RWPE2 (cell line): ENCODE measurements around the gene CSNK1A1.

Experiments used
- ATAC-seq: fragments of 200-7000 bp; cut with Tn5 transposase; 3 replicates; pipeline ENCODE4 v1.9.1; 2021; ENCODE audit warnings: low read depth
- DNase-seq: peaks from one replicate; pipeline ENCODE4 v3.0.0-alpha.2; 2020; ENCODE audit warnings: low spot score
- H3K27ac ChIP-seq: fragments of 450-650 bp; 2 replicates; pipeline ENCODE4 v1.5.1; 2017; ENCODE audit warnings: mild to moderate bottlenecking; ENCODE audit not compliant: poor library complexity, severe bottlenecking
- H3K27me3 ChIP-seq: fragments of 250-450 bp; sonication (Bioruptor Pico); 2 replicates; pipeline ENCODE4 v1.5.1; 2021; ENCODE audit warnings: mild to moderate bottlenecking, moderate library complexity; ENCODE audit not compliant: insufficient read depth, poor library complexity, severe bottlenecking
- H3K36me3 ChIP-seq: fragments of 250-450 bp; sonication (Bioruptor Pico); 2 replicates; pipeline ENCODE4 v1.5.1; 2020; ENCODE audit warnings: low read depth, mild to moderate bottlenecking, moderate library complexity
- H3K4me1 ChIP-seq: fragments of 250-450 bp; sonication (Bioruptor Pico); 2 replicates; pipeline ENCODE4 v1.5.1; 2021; ENCODE audit warnings: mild to moderate bottlenecking, moderate library complexity; ENCODE audit not compliant: insufficient read depth, poor library complexity, severe bottlenecking
- H3K4me3 ChIP-seq: fragments of 250-450 bp; sonication (Bioruptor Pico); 2 replicates; pipeline ENCODE4 v1.5.1; 2021; ENCODE audit warnings: mild to moderate bottlenecking, moderate library complexity; ENCODE audit not compliant: severe bottlenecking
- H3K9me3 ChIP-seq: fragments of 250-450 bp; sonication (Bioruptor Pico); 2 replicates; pipeline ENCODE4 v1.5.1; 2021; ENCODE audit warnings: mild to moderate bottlenecking, moderate library complexity; ENCODE audit not compliant: severe bottlenecking
- TF ChIP-seq, protein P1 (sequence below): fragments of 450-650 bp; IDR thresholded peaks from one replicate; pipeline ENCODE4 v1.5.1; 2017; ENCODE audit warnings: mild to moderate bottlenecking, moderate library complexity; ENCODE audit not compliant: poor library complexity, severe bottlenecking

Gene CSNK1A1

DNA sequence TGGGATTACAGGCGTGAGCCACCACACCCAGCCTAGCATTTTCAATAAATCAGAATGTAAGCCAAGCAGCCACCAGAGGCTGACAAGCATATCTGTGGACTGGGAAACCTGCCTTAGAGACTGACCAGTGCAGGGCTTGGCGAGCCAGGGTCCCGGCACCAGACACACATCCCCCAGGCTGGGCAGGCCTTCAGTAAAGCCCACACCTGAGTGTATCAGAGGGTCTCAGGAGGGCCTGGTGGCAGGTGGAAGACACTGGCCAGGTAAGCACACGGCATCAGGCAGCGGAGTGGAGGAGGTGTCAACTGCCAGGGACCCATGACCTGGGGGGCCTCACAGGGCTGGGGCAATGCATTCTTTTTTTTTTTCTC lies 93.9 kb downstream of the CSNK1A1 start:
- DNase-seq: no peak
- H3K36me3 ChIP-seq: no peaks in the 10 kb centered on the region
- H3K9me3 ChIP-seq: no peaks in the 10 kb centered on the region
- H3K4me3 ChIP-seq: no peak overlapping the region
- no peak for ATAC-seq
- H3K27me3 ChIP-seq: no peaks in the 10 kb centered on the region
- H3K4me1 ChIP-seq: peaks cover 15% of the 10 kb centered on the region
- no peak overlapping the region for H3K27ac ChIP-seq
- TF ChIP-seq, protein P1, sequence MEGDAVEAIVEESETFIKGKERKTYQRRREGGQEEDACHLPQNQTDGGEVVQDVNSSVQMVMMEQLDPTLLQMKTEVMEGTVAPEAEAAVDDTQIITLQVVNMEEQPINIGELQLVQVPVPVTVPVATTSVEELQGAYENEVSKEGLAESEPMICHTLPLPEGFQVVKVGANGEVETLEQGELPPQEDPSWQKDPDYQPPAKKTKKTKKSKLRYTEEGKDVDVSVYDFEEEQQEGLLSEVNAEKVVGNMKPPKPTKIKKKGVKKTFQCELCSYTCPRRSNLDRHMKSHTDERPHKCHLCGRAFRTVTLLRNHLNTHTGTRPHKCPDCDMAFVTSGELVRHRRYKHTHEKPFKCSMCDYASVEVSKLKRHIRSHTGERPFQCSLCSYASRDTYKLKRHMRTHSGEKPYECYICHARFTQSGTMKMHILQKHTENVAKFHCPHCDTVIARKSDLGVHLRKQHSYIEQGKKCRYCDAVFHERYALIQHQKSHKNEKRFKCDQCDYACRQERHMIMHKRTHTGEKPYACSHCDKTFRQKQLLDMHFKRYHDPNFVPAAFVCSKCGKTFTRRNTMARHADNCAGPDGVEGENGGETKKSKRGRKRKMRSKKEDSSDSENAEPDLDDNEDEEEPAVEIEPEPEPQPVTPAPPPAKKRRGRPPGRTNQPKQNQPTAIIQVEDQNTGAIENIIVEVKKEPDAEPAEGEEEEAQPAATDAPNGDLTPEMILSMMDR: no peak

- ATAC-seq: no peak
- H3K27me3 ChIP-seq: no peaks in the 10 kb centered on the region
Observed at GRCh38 chr5:149456597-149457392, 94.4 kb downstream of the CSNK1A1 start.

DNA sequence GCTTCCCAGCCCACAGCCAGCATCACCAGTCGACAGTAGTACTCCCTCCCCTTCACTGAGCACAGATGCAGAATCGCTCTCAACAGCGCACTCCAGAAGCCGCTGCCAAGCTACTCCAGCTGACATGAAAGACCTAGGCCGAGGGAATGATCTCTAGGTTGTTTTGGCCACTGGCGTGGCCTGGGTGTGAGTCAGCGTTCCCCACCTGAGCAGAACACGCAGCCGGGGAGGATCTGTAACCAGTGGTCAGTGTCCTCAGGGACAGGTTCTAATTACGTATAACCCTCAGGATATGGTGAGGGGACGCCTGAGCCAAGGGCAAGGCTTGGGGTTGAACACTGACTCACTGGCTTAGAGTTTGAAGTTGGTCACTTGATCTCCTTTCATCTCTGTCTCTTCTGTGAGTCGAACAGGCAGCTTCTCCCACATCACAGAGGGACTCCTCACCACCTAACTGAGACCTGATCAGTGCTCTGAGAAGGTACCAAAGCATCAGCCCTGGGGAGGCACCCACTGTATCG lies 95.3 kb downstream of the CSNK1A1 start:
- no peak for DNase-seq
- H3K27ac ChIP-seq: no peak overlapping the region
- TF ChIP-seq, protein P1: no peak
- no peaks in the 10 kb centered on the region for H3K36me3 ChIP-seq
- 0 out of 3 replicates have a peak, but pooled peaks have one; percentile 6 for ATAC-seq
- no peaks in the 10 kb centered on the region for H3K9me3 ChIP-seq
- H3K4me1 ChIP-seq: peaks cover 21% of the 10 kb centered on the region
- H3K4me3 ChIP-seq: no peak overlapping the region
- no peaks in the 10 kb centered on the region for H3K27me3 ChIP-seq

More at GRCh38 chr5:149456597-149457392, 94.4 kb downstream of the CSNK1A1 start:
- Histone ChIP-seq H3K9me3 (no peaks in the 10 kb centered on the region), H3K4me1 (peaks cover 21% of the 10 kb centered on the region), H3K36me3 (no peaks in the 10 kb centered on the region), H3K27ac (no peak overlapping the region), H3K4me3 (no peak overlapping the region)
- no peak for DNase-seq
- TF ChIP-seq, protein P1: no peak

DNA sequence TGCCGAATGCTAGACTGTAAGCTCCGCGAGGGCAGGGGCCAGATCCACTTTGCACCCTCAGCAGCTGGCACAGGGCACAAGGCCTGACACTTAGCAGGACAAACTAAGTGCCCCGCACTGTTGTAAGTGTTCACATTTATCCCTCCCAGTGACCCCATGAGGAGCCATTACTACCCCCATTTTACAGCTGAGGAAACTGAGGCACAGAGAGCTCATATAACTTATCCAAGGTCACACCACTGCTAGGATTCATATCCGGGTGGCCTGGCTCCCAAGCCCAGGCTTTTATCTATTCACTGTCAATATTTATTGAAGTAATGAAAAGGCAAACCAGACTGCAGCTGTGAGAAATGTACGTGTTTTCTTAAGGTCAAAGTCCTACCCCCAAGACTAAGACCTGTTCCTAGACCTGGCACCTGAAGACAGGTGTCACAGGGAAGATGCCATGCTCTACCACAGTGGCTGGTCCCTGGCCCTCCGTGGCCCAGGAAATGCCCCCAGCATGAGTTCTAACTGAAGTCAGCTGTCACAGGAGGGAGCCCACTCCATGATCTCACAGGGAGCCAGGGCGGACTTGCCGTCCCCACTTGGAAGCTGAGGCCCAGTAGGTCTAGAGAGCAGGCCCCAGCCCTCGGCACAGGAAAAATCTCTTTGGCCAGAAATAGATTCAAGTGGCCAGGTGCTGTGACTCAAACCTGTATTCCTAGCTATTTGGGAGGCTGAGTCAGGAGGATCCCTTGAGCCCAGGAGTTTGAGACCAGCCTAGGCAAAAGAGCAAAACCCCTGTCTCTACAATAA lies 97.4 kb downstream of the CSNK1A1 start:
- H3K27ac ChIP-seq: peak overlapping the region; percentile 59
- H3K4me1 ChIP-seq: peaks cover 21% of the 10 kb centered on the region
- H3K9me3 ChIP-seq: no peaks in the 10 kb centered on the region
- DNase-seq (no peak), ATAC-seq (no peak)
- H3K27me3 ChIP-seq: no peaks in the 10 kb centered on the region
- TF ChIP-seq, protein P1: no peak
- H3K4me3 ChIP-seq: no peak overlapping the region
- no peaks in the 10 kb centered on the region for H3K36me3 ChIP-seq
